Ishikawa (cell line): ENCODE measurements around the gene R3HDM2.
A peak's percentile ranks its signal among the peaks of the same experiment; 100 is the strongest.

ENCODE experiments used
- EP300 ChIP-seq: IDR thresholded peaks from 2 replicates; pipeline ENCODE4 v1.6.1; 2012; ENCODE audit warnings: borderline replicate concordance
- MAX ChIP-seq: IDR thresholded peaks from 2 replicates; pipeline ENCODE4 v1.6.1; 2012
- REST ChIP-seq: IDR thresholded peaks from 2 replicates; pipeline ENCODE4 v1.6.1; 2012; ENCODE audit warnings: low read depth, mild to moderate bottlenecking
- TAF1 ChIP-seq: IDR thresholded peaks from 2 replicates; pipeline ENCODE4 v1.6.1; 2012; ENCODE audit warnings: low read depth, mild to moderate bottlenecking

GRCh38 chr12:57454566-57455373 is 23.9 kb upstream of the R3HDM2 start, which contains the start of gene INHBE:
- TF ChIP-seq TAF1 (no peak), MAX (peak; percentile 82), REST (no peak), EP300 (no peak; the same call in 1 of the 2 replicates)
